AG09319 (cell line): ENCODE measurements around the gene STARD8.

Experiments used
- DNase-seq: peaks from one replicate; pipeline ENCODE4 v3.0.0-alpha.2; 2010; ENCODE audit warnings: low read depth; ENCODE audit errors: extremely low read depth
- TF ChIP-seq, protein P1 (sequence below): IDR thresholded peaks from 2 replicates; pipeline ENCODE4 v1.5.1; 2011; ENCODE audit warnings: low read depth, mild to moderate bottlenecking, inconsistent platforms, low read length, moderate library complexity

STARD8 gene

DNA sequence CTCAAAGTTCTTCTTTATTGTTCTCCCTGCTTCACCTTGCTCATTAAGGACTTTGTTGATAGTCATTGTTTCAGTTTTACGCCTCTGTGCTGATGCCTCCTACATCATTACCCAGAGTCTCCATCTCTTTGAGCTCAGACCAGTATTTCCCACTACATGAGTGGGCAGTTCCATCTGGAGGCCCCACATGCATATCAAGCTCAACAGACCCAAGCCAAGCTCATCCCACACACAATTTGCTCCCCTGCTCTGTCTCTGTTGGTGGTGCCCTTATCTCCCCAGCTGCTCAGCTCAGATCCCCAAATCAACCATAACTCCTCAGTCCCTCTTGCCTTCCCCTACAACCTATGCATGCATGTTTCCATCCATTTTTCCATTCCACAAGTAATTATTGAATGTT is 96.3 kb downstream of the STARD8 start:
- no peak for DNase-seq
- TF ChIP-seq, protein P1, sequence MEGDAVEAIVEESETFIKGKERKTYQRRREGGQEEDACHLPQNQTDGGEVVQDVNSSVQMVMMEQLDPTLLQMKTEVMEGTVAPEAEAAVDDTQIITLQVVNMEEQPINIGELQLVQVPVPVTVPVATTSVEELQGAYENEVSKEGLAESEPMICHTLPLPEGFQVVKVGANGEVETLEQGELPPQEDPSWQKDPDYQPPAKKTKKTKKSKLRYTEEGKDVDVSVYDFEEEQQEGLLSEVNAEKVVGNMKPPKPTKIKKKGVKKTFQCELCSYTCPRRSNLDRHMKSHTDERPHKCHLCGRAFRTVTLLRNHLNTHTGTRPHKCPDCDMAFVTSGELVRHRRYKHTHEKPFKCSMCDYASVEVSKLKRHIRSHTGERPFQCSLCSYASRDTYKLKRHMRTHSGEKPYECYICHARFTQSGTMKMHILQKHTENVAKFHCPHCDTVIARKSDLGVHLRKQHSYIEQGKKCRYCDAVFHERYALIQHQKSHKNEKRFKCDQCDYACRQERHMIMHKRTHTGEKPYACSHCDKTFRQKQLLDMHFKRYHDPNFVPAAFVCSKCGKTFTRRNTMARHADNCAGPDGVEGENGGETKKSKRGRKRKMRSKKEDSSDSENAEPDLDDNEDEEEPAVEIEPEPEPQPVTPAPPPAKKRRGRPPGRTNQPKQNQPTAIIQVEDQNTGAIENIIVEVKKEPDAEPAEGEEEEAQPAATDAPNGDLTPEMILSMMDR = no peak

DNA sequence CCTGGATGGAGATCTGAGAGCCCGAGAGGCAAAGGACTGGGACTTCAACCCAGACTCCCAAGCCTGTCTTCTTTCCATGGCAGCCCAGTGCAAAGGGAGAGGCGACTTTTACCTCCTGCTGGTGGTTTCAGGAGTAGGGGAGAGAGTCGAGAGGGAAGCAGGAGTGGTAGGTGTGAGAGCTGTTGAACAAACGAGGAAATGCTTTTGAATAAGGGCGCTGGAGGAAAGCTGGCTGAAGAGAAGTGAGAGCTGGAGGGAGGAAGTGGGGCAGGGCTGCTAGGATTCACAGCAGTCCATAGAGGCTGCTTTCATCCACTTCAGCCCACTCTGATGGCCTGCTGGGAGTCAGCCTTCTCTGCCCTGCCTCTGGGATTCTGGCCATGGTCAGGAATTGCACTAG is 99.5 kb downstream of the STARD8 start:
- TF ChIP-seq, protein P1 = no peak
- no peak for DNase-seq

DNA sequence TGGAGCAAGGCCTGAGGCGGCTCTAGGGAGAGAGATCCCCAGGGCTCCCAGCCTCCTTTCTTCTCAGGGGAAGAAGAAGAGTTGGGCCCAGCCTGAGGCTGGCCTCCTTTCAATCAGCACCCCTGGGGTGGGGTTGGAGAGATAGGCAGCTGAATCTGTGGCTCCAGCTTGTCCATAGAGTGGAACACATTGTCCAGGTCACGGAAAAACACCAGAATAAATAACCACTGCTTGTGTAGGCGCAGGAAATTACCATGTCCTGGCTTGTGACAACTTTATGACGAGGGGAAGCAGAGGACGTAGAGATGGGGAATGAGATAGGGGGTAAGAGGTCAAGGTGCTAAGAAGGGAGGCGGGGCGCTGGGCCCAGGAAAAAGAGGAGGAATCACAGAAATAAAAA is 100.6 kb downstream of the STARD8 start:
- no peak for DNase-seq

DNA sequence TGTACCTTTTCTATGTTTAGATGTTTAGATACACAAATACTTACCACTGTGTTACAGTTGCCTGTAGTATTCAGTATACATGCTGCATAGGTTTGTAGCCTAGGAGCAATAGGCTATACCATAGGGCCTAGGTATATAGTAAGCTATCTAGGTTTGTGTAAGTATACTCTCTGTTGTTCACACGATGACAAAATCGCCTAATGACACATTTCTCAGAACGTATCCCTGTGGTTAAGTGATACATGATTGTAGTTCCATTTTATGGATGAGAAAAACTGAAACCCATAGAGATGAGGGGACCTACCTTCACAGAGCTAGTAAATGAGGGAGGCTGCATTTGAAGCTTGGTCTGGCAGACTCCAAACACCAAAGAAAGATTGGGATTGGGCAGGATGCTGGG is 102.0 kb downstream of the STARD8 start:
- no peak for DNase-seq
- TF ChIP-seq, protein P1 = no peak

More for the DNA sequence above, 100.6 kb downstream of the STARD8 start:
- TF ChIP-seq, protein P1 = no peak

DNA sequence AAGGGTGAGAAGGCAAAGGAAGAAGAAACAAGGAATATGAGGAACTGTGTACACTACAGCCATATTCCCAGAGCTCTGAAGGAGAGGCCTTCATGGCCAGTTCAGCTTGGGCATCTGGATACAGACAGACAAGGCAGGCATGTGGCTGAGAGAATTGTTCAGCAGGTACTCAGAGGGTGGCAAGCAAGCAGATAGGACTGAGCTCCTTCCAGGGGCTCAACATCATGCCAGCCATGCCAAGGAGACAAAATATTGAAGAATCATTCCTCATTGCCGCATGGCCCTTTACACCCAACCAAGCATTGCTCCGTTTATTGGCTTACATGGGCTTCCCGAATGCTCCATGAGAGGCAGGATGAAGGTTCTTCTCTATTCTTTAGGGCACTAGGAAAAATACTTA is 102.8 kb downstream of the STARD8 start:
- DNase-seq = no peak
- TF ChIP-seq, protein P1 = no peak

DNA sequence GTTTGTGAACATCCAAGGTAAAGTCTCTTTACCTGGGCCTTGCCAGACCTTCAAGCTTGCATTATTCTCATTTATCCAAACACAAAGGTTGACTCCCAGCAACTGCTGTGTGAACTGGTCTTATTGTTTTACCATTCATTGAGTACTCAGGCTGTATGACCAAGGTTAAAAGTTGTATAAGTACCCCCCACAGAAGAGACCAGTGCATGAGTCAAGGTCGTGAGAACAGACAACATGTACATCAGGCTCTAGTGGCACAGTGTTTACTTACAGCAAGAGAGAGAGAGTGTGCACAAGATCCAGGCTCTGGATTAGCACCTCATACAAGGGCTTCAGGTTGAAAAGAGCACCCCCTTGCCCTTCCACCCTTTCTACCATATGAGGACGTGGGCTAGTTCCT is 103.9 kb downstream of the STARD8 start:
- DNase-seq = no peak
- TF ChIP-seq, protein P1 = no peak

DNA sequence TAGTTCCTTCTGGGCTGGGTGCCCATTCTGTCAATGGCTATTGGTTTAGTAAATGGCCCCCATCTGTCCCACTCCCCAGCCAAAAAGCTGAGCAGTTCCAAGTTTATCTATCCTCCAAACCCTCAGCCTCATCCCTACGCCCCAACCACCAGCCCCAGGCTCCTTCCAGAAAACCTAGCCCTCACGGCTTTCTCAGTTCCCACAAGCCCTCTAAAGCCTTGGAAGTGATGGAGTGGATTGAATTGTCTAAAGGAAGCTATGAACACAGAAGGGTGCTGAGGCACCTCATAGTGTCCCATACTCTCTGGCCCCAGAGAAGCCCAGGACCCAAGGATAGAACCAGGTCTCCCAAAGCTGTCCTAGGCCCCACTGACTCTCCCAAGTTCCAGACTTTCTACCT is 105.8 kb downstream of the STARD8 start:
- DNase-seq = no peak
- TF ChIP-seq, protein P1 = no peak
